HG03457 (cell line): ENCODE results near the gene VSIG10L.

Source experiments
- ATAC-seq: cut with Tn5 transposase; IDR thresholded peaks from one replicate; pipeline ENCODE4 v1.9.1; 2021; ENCODE audit warnings: moderate number of reproducible peaks; ENCODE audit not compliant: unreplicated experiment

VSIG10L gene

DNA sequence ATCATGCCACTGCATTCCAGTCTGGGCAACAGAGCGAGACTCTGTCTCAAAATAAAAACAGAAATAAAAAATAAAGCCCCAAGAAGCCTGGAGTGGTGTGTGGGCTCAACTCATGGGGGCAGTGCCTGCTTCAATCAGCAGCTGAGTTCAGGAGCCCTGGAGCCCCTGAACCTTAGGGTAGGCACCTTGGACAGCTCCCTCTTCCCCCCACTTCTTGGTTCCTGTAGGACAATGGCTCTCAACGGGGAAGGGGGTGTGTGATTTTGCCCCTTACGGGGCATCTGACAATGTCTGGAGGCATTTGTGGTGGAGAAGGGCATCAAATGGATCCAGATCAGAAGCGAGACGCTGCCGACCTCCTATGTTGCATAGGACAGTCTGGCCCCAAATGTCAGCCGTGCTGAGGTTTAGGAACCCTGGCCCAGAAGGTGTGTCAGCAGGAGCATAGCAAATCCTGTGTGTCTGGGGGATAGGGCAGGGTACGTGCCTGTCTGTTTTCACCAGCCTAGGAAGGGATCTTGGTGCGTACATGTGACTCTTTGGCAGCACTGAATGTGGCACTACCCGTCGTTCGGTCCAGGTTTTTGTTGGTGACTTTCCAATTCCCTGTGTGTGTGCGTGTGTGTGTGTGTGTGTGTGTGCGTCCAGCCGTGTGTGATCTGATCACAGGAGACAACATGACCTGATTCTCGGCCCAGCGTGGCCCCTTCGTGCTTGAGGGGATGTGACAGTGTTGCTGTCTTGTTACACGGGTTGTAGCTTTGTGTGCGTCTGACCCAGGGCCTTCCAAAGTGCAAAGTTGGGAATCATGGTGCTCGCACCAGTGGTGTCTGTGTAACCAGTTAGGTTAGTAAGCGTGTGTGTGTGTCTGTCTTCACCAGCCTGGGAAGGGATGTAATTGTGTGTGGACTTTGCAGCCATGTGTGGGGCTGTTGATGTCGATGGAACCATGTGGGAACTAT is 23.0 kb downstream of the VSIG10L start:
- no peak for ATAC-seq

DNA sequence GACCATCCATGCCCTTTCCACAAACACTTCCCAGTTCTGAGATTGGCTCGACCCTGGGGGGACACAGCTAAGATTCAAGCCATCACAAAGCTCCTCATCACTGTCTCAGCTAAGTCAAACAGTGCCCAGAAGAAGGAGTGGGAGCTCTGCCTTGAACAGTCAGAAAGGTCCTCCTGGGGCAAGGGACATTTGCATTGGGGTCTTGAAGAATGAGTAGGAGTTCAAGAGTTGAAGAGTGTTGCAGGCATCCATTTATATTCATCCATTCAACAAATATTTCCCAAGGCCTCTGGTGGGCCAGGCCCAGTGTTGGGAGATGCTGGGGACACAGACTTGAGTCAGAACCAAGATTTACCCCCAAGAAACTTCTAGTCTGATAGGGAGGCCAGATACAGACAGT is 24.0 kb downstream of the VSIG10L start:
- ATAC-seq = no peak

DNA sequence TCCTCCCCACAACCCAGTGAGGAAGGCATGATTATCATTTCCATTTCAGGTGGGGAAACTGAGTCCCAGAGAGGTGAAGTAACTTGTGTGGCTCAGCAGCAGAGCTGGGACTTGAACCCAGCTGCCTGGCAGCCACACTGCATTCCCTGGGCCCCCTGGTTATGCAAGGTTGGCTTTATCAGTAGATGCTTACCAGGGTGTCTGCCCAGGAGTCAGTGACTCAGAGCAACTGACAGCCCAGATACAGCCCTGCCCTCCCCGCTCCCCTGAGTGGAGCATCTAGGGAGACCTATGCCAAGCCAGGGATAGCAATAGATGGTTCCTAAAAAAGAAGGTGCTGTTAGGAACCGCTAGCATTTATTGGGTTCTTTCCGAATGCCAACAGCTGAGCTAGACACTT is 24.6 kb downstream of the VSIG10L start:
- no peak for ATAC-seq

- no peak for ATAC-seq
Measured at GRCh38 chr19:51316688-51317087, 25.3 kb downstream of the VSIG10L start.

DNA sequence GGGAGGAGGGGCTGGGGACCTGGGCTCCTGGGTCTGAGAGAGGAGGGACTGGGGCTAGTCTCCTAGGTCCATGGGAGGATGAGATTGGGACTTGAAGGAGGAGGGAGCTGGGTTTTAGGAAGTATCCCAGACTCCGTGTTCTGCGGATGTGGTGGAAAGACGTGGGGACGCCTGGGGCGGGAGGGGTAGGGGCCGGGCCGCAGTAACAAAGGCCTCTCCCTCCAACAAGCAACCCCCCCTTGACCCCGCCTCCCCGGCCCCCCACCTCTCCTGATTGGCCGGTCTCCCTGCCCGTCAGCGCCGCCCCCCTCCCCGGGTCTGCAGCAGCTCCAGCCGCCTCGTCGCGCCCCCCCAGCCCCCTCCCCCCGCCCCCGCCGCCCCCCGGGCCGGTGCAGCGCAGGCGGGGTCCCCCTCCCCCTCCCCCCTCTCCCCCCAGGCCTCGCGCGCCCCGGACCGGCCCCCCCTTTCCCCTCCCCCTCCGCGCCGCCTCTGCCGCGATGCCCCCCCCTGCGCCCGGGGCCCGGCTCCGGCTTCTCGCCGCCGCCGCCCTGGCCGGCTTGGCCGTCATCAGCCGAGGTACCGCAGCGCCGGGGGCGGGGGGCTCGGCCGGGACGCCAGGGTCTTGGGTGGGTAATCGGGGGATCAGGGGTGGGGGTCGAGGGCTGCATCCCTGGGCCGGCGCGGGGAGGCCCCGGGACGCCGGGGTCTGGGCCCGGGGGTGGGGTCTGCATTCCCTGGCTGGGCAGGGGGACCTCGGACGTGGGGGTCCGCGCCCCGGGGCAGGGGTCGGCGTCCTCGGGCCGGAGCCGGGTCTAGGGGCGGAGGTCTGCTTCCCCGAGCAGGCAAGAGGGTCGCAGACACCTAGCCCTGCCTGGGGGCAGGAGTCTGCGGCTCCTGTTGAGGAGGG is 30.3 kb downstream of the VSIG10L start, which contains the start of gene IGLON5:
TSS of gene IGLON5 (plus strand) at position 294 of the 907 bp plus-strand sequence. CDS start at position 498, 204 bp downstream.
- ATAC-seq = no peak

DNA sequence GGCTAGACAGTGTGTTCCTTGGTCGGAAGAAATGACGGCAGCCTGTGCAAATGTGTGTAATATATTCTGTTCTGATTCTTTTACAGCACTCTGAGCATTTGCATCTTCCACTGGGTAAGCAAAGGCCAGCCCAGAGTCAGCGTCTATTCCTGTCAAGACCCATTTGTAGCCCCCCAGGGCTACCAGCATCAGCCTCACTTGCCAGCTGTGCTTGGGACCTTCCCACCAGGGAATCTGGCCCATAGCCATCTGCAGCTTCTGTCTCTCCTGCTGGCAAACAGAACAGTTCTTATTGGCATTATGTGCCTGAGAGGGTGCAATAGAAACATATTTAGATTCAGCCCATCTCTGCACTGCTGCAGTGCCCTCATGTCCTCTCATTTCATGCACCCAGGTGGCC is 36.5 kb downstream of the VSIG10L start:
- no peak for ATAC-seq

DNA sequence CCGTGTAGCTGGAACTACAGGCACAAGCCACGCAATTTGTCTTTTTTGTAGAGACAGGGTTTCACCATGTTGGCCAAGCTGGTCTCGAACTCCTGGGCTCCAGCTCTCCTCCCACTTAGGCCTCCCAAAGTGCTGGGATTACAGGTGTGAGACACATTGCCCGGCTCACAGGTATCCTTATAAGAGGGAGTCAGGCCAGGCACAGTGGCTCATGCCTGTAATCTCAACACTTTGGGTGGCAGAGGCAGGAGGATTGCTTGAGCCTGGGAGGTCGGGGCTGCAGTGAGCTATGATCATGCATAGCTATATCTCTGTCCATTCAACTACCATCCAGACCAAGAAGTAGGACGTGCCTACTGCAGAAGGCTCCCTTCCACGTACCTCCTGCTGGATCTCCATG is 40.7 kb downstream of the VSIG10L start:
- no peak for ATAC-seq

- no peak for ATAC-seq
Measured at GRCh38 chr19:51297406-51297805, 44.5 kb downstream of the VSIG10L start.

DNA sequence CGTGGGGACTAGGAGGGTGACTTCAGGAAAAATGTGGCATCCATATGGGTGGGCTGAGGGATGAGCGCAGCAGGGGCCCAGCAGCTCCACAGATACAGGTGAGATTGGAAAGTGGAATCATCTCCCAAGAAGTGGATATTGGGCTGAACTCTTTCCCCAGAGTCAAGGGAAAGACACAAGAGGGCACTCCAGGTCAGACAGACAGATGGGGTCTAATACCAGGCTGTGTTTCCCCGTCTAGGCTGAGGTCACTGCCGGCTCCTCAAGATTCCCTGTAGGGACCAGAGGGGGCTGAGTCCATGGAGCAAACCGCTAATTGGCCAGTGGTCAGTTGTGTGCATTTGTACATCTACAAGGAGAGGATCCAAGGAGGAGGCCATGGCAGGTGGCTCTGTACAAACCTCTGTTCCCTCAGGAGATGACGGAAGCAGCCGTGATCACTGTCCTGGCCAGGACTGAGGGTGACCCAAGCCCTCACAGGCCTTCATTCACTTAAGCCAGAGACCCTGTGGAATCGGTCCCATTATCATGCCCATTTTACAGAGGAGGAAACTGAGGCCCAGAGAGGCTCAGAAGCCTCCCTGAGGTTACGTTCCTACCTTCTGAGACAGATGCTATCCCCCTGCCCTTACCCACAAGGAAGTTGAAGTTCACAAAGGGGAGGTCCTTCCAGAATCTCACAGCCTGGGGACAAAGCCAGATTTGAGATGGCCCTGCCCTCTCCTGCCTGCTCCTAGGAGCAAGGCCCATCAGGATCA is 45.4 kb downstream of the VSIG10L start:
- ATAC-seq = no peak

GRCh38 chr19:51295382-51296126 is 46.4 kb downstream of the VSIG10L start:
- no peak for ATAC-seq

GRCh38 chr19:51294977-51295375 is 47.0 kb downstream of the VSIG10L start:
- no peak for ATAC-seq

- ATAC-seq = no peak
Measured at GRCh38 chr19:51294211-51294976, 47.5 kb downstream of the VSIG10L start.

DNA sequence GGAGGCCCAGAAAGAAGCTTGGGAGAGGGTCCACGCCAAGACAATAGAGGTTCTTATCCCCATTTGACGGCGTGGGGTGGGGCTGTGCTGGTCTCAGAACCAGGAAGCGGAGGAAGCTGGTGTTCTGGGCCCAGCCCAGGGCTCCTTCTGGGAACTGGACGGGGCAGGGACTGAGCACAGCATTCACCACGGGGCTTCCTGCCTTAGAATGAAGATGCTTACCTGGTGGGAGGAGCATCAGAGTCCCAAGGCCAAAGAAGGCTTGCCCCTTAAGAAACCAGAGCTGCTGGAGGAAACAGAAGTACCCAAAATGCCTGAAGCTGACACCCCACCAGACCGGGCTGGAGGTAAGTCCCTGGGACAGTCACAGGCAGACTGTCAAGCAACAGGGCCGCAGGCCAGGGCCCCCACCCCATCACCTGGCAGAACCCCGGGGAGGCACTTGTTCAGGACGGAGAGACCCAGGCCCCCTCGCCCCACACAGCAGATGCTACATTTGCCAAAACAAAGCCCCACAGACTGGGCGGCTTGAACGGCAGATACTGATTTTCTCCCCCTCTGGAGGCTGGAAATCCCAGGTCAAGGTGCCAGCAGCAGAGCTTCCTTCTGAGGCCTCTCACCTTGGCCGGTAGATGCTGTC is 48.2 kb downstream of the VSIG10L start:
- ATAC-seq = no peak

GRCh38 chr19:51292971-51293370 is 49.0 kb downstream of the VSIG10L start:
- ATAC-seq = no peak

- no peak for ATAC-seq
Measured at GRCh38 chr19:51289635-51290034, 52.3 kb downstream of the VSIG10L start.

- ATAC-seq = no peak
Measured at GRCh38 chr19:51285682-51286081, 56.3 kb downstream of the VSIG10L start.

- ATAC-seq = no peak
Measured at GRCh38 chr19:51282335-51282734, 59.6 kb downstream of the VSIG10L start.
